ENCODE measurements around the gene DNAJC1.
"Not testable (repeated sequence)": the region's sequence is repeated elsewhere in the genome, so short reads cannot be mapped to it uniquely, and the experiment has no call there.

The DNAJC1 gene

GRCh38 chr10:21904930-21905329, 98.6 kb downstream of the DNAJC1 start:
- DNase-seq (ENCODE audit: low spot score), result no peak

- DNase-seq (ENCODE audit: low spot score), result no peak
Observed at GRCh38 chr10:21899736-21900135, 103.8 kb downstream of the DNAJC1 start.

- DNase-seq (ENCODE audit: low spot score), result no peak
Observed at GRCh38 chr10:21895932-21896331, 107.6 kb downstream of the DNAJC1 start.

GRCh38 chr10:21894648-21895342, 108.7 kb downstream of the DNAJC1 start:
- DNase-seq (ENCODE audit: low spot score), result no peak

GRCh38 chr10:21891439-21891838, 112.1 kb downstream of the DNAJC1 start:
- no peak for DNase-seq (ENCODE audit: low spot score)

GRCh38 chr10:21889477-21890275, 113.9 kb downstream of the DNAJC1 start:
- no peak for DNase-seq (ENCODE audit: low spot score)

GRCh38 chr10:21888959-21889358, 114.6 kb downstream of the DNAJC1 start:
- no peak for DNase-seq (ENCODE audit: low spot score)

GRCh38 chr10:21885940-21886339, 117.6 kb downstream of the DNAJC1 start:
- no peak for DNase-seq (ENCODE audit: low spot score)

GRCh38 chr10:21873198-21873597, 130.3 kb downstream of the DNAJC1 start:
- DNase-seq (ENCODE audit: low spot score), result no peak

- not testable (repeated sequence) for DNase-seq (ENCODE audit: low spot score)
Observed at GRCh38 chr10:21872771-21873170, 130.8 kb downstream of the DNAJC1 start.

GRCh38 chr10:21870849-21871248, 132.7 kb downstream of the DNAJC1 start:
- DNase-seq (ENCODE audit: low spot score), result no peak

- not testable (repeated sequence) for DNase-seq (ENCODE audit: low spot score)
Observed at GRCh38 chr10:21869087-21869486, 134.4 kb downstream of the DNAJC1 start.

- no peak for DNase-seq (ENCODE audit: low spot score)
Observed at GRCh38 chr10:21860718-21861117, 142.8 kb downstream of the DNAJC1 start.

GRCh38 chr10:21858455-21858854, 145.1 kb downstream of the DNAJC1 start:
- DNase-seq (ENCODE audit: low spot score), result no peak

- DNase-seq (ENCODE audit: low spot score), result no peak
Observed at GRCh38 chr10:21849607-21850006, 153.9 kb downstream of the DNAJC1 start.

- DNase-seq (ENCODE audit: low spot score), result no peak
Observed at GRCh38 chr10:21843645-21844044, 159.9 kb downstream of the DNAJC1 start.

GRCh38 chr10:21841273-21841672, 162.3 kb downstream of the DNAJC1 start:
- DNase-seq (ENCODE audit: low spot score), result not testable (repeated sequence)

- DNase-seq (ENCODE audit: low spot score), result not testable (repeated sequence)
Observed at GRCh38 chr10:21837487-21837886, 166.0 kb downstream of the DNAJC1 start.

GRCh38 chr10:21834574-21834973, 169.0 kb downstream of the DNAJC1 start:
- not testable (repeated sequence) for DNase-seq (ENCODE audit: low spot score)

- no peak for DNase-seq (ENCODE audit: low spot score)
Observed at GRCh38 chr10:21832821-21833130, 170.8 kb downstream of the DNAJC1 start.

GRCh38 chr10:21831986-21832820, 171.3 kb downstream of the DNAJC1 start:
- no peak for DNase-seq (ENCODE audit: low spot score)

- no peak for DNase-seq (ENCODE audit: low spot score)
Observed at GRCh38 chr10:21830037-21830436, 173.5 kb downstream of the DNAJC1 start.

GRCh38 chr10:21827308-21827707, 176.2 kb downstream of the DNAJC1 start:
- DNase-seq (ENCODE audit: low spot score), result no peak

All from hematopoietic multipotent progenitor cell treated with erythropoietin and hydrocortisone succinate and interleukin-3 and kit ligand, for 15 days (in vitro differentiated cells).